Midbrain (tissue), 1 donor: ENCODE results near the gene CLTB.
"Not testable (repeated sequence)": the region's sequence is repeated elsewhere in the genome, so short reads cannot be mapped to it uniquely, and the experiment has no call there.

Source experiments
- DNase-seq: peaks from one replicate; lab custom pipeline; 2025; lab: John Stamatoyannopoulos, UW

The CLTB gene, protein sequence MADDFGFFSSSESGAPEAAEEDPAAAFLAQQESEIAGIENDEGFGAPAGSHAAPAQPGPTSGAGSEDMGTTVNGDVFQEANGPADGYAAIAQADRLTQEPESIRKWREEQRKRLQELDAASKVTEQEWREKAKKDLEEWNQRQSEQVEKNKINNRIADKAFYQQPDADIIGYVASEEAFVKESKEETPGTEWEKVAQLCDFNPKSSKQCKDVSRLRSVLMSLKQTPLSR

DNA sequence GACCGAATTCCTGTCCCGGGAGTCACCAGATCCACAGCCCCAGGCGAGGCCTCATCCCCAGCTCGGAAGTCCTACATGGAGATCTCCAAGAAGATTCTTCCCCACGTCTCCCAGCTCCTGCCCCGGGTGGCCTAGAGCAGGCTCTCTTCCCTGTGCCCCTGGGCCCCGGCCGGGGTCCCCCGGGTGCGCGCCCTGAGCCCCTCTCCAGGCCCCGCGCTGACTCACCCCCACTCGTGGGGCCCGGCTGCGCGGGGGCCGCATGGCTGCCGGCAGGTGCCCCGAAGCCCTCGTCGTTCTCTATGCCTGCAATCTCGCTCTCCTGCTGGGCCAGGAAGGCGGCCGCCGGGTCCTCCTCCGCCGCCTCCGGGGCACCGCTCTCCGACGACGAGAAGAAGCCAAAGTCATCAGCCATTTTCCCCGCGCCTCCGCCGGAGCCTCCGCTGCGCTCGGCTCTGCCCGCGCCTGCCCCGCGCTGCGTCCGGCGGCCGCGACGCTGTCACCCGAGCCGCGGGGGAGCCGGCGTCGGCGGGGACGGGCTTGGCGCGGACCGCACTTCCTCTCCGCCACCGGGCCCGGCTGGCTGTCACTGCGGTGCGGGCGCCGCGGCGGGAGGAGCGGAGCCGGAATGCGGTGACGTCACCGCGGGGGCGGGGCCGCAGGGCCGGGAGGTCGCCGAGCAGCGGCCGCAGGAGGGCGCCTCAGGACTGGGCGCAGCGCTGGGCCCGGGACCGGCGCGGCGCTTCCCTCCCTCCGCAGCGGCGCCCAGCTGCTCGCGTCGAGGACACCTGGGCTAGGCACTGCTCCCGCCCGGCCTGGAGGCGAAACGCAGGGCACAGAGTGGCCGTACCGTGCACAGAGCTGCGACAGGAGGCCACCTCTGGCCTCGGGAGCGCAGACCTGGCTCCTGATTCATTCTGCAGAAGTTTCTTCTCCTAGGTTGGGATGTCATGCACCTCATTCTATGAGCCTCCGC lies at the start of gene CLTB:
Gene CLTB (minus strand): TSS at position 588 of the 973 bp plus-strand sequence. CDS start 176 bp downstream, at position 412.
- DNase-seq = peak; percentile 92

DNA sequence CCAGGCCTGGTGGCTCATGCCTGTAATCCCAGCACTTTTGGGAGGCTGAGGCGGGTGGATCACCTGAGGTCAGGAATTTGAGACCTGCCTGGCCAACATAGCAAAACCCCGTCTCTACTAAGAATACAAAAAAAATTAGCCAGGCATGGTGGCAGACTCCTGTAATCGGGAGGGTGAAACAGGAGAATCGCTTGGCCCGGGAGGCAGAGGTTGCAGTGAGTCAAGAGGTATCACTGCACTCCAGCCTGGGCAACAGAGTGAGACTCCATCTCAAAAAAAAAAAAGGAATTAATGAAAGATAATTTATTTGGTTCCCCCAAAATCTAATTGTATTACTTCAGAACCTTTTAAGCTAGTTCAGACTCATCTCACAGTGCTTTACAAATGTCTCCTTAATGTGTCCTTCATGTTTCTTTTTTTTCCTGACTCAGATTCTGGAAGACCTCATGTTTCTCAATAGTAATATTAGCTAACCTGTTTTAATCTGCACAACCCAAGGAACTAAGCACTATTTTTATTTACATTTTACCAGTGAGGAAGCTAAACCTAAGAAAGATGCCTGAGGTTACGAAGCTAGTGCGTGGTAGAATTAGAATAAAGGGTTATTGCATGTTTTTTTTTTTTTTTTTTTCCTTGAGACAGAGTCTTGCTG lies 46.9 kb upstream of the CLTB start:
- no peak for DNase-seq

DNA sequence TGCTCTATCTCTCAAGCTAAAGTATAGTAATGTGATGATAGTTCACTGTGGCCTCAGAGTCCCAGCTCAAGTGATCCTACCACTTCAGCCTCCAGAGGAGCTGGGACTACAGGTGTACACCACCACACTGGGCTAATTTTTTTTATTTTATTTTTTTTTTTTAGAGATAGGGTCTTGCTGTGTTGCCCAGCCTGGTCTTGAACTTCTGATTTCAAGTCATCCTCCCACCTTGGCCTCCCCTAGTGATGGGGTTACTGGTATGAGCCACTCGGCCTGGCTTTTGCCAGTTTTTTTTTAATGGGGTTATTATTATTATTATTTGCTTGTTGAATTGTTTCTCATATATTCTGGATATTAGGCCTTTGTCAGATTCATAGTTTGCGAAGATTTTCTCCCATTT lies 45.0 kb upstream of the CLTB start:
- DNase-seq = no peak

DNA sequence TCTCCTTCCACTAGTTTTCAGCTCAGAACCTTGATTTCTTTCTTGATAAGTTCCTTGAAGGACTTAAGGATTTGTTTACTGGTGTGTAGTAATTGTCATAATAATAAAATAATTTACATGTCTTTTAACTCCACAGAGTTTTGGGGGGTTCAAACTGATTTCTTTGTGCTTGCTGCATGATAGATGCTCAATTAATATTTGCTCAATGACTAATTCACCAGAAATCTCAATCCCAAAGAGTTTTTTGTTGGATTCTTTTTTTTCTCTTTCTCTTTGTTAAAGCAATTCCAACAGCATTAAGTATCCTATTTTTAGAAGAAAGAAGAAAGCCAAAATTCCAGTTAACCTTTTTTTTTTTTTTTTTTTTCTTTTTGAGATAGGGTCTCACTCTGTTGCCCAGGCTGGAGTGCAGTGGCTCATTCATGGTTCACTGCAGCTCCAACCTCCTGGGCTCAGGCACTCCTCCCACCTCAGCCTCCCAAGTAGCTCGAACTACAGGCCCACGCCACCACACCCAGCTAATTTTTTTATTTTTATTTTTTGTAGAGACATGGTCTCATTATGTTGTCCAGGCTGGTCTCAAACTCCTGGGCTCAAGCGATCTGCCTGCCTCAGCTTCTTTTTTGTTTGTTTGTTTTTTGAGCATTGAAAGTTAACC lies 42.7 kb upstream of the CLTB start:
- no peak for DNase-seq

DNA sequence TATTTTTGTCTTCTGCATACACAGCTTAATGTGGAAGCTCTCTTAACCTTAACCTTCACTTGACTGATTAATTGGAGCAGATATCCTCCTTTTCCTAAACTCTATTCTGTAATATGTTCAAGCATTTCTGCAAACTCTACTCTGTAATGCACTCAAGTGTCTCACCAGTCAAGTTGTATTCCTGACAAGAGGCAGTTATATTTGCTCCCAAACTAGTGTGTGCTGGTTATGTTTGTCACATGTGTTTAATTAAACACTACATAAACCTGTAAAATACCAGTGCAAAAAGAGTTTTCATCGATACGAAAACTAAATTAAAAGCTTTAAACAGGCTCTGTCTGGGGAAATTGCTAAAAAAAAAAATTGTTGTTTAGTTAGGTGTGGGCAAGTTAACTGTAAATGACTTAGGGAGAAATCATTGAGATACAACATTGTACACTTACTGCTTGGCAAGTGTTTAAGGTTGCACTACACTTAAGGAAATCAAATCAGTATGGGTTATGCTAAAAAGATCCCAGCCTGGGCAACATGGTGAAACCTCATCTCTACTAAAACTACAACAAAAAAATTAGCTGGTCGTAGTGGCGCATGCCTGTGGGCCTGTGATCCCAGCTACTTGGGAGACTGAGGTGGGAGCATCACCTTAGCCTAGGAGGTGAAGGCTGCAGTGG lies 38.5 kb upstream of the CLTB start:
- DNase-seq = no peak

- no peak for DNase-seq
Observed at GRCh38 chr5:176450077-176450476, 33.7 kb upstream of the CLTB start.

DNA sequence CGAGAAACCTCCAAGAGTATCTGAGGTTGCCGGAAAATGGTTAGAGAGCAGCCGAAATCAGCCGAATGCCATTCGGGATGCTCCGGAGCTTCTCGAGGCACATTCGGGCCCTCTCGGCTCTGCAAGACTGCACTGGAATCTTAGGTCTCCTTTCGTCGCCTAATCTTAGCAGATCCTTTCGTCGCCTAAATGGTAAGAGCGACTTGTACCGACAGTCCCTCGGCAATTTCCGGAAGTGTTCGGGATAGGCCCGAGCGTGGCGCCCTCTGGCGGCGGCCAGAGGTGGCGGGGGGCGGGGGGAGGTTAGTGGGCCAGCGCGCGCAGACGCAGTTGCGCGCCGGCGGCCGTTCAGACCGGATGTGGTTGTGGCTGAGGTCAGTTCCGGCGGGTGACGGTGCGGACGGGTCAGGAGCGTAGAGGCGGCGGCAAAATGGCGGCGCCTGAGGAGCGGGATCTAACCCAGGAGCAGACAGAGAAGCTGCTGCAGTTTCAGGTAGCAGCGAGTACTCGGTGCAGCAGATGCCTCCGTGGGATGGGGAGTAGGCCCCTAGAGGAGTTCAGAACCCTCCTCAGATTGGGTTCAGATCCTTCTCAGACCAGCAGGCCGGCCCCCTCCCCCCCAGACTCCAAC lies 31.8 kb upstream of the CLTB start, which contains the start of gene FAF2:
Gene FAF2 (plus strand): TSS at position 408 of the 631 bp plus-strand sequence. CDS start 23 bp downstream, at position 431.
- DNase-seq = peak; percentile 95

- DNase-seq = no peak
Observed at GRCh38 chr5:176447591-176447977, 31.2 kb upstream of the CLTB start.

DNA sequence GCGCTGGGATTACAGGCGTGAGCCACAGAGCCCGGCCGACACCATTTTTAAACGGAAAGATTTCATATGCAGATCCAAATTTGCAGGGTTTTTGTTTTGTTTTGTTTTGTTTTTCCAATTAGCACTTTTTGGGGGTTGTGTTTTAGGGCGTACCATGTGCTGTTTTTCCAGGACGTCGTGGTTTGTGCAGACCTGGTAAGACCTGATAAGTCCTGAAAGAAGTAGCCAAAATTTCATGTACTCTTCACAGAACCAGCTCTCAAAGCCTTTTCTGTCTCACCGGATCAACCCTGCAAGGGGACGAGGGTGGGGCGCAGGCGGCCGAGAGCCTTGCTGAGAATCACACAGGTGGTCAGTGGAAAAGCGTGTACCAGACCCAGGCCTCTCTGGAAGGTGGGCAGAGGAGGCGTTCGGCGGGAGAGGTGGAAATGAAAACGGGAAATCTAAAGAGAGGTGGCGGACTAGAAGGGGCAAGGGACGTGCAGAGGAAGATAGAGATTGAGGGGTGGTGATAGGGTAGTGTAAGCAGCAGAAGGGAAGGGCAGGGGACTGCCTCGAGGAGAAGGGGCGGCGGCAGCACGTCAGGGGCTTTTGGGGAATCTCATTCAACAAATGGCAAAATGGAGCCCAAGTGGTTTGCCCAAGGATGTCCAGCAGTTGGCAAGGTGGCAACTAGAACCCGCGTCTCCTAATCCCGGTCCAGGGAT lies 30.7 kb upstream of the CLTB start:
- no peak for DNase-seq

- DNase-seq = no peak
Observed at GRCh38 chr5:176446028-176446665, 29.8 kb upstream of the CLTB start.

GRCh38 chr5:176444742-176445141 lies 28.4 kb upstream of the CLTB start:
- DNase-seq = no peak

- not testable (repeated sequence) for DNase-seq
Observed at GRCh38 chr5:176442911-176443310, 26.6 kb upstream of the CLTB start.

DNA sequence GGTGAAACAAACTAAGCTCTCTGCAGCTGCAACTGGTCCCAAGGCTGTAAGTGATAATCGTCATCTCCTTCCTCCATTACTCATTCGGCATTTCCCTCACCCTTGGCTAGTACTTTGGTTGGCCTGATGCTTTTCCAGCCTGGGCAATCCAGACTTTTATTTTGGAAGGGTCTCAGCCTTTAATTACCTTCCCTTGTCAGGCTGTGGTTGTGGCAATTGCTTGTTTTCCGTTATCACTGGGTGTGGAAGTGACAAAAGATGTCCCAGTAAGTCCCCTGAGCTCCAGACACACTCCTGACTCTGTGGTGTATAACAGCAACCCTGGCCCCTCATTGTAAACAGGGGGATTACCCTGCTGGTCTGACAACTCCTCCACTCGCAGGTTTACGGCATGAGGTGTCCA lies 25.6 kb upstream of the CLTB start:
- DNase-seq = no peak

GRCh38 chr5:176440927-176441706 lies 24.8 kb upstream of the CLTB start:
- DNase-seq = no peak

DNA sequence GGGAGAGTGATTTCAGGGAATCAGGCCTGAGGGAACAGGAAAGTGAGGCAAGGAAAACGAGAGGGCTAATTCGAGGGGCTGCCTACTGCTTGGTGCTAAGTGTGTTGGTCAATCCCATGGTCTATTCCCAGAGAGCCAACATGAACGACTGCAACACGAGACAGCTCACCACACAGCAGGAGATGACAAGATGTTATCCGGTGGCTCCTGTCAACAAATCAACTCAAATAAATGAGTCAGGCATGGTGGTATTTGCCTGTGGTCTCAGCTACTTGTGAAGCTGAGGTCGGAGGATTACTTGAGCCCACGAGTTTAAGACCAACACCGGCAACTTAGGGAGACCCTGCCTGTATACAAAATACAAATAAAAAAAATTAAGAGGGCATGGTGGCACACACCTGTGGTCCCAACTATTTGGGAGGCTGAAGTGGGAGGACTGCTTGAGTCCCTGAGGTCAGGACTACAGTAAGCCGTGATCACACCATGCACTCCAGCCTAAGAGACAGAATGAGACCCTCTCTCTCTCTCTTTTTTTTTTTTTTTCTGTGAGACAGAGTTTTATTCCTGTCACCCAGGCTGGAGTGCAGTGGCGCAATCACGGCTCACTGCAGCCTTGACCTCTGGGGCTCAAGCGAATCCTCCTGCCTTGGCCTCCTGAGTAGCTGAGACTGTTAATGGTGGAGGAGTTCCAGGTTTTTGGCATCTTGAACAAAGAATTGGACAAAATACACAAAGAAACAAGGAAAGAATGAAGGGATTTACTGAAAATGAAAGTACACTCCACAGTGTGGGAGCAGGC lies 22.8 kb upstream of the CLTB start:
- DNase-seq = no peak

DNA sequence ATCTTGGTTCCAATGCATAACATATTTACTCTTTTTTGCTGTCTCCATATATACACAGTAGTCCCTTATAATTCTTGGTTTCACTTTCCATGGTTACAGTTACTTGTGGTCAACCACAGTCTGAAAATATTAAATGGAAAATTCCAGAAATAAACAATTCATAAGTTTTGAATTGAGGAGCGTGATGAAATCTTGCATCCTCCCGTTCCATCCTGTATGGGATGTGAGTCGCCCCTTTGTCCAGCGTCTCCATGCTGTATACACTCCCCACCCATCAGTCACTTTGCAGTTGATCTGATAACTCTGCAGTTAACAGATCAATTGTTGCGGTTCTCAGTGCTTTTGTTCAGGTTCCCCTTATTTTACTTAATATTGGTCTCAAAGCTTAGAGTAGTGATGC lies 20.3 kb upstream of the CLTB start:
- no peak for DNase-seq

- no peak for DNase-seq
Observed at GRCh38 chr5:176432707-176433106, 16.4 kb upstream of the CLTB start.

DNA sequence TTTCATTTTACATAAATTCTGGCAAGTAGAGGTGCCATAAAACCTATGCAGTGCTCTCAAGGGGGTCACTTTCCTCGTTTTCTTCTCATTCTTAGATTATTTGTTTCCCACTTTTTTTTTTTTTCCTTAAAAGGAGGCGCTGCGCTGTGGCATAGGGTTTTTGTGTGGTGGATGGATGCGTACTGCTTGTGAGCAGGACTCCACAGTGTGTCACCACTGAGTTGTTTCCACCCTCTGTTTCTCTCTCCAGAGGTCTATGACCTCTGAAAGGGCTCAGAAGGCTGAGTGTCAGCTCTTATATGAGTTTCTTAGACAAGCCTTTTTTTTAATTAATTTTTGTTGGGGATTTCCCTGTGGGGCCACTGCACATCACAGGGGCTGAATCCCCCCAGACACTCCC lies 13.6 kb upstream of the CLTB start:
- DNase-seq = no peak
